Stomach smooth muscle (tissue), 2 donors: Measurements from ENCODE around the gene PRDM11.

ENCODE experiments used
- H3K27ac ChIP-seq: one replicate; pipeline ENCODE4 v1.7.0; 2013; ENCODE audit warnings: mild to moderate bottlenecking, low read length, inconsistent platforms
- H3K27me3 ChIP-seq, 2 donors: one replicate each; pipeline ENCODE4 v1.7.0; 2013; ENCODE audit warnings: low read length in 2 of 2; ENCODE audit not compliant: insufficient read depth in 2 of 2, control insufficient read depth in 1 of 2
- H3K36me3 ChIP-seq, 2 donors: one replicate each; pipeline ENCODE4 v1.7.0; 2013; ENCODE audit warnings: low read length in 2 of 2; ENCODE audit not compliant: control insufficient read depth in 2 of 2, insufficient read depth in 2 of 2
- H3K4me1 ChIP-seq: one replicate; pipeline ENCODE4 v1.7.0; 2013; ENCODE audit warnings: low read length; ENCODE audit not compliant: control insufficient read depth, insufficient read depth
- H3K4me3 ChIP-seq, 2 donors: one replicate each; pipeline ENCODE4 v1.7.0; 2013; ENCODE audit warnings: low read length in 2 of 2
- H3K9ac ChIP-seq, 2 donors: one replicate each; pipeline ENCODE4 v1.7.0; 2013; ENCODE audit warnings: low read length in 2 of 2, mild to moderate bottlenecking in 1 of 2
- H3K9me3 ChIP-seq, 2 donors: one replicate each; pipeline ENCODE4 v1.7.0; 2013; ENCODE audit warnings: low read length in 2 of 2; ENCODE audit not compliant: control insufficient read depth in 2 of 2
- donor health status: healthy.
- donor health status: Pancreatic carcinoma.

PRDM11 gene

DNA sequence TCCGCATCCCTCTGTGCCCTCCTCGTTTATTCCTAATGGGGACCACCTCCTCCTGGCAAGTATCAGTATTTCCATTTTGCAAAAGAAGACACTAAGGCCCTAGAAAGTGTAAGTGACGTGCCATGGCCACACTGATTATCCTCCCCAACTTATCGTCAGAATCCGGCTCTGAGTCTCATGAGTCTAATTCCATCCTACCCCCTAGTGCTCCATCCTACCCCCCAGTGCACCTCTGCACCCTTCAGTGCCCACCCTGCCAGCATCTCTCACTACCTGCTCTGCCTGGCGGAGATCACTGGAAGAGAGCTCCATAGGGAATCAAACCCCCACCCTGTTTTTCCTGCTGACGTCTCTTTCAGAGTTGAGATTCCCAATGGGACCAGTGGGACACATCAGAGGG is 31.8 kb downstream of the PRDM11 start:
- Histone ChIP-seq H3K4me3 (no peak overlapping the region), H3K27me3 (no peaks in the 10 kb centered on the region), H3K27ac (peak overlapping the region; percentile 6), H3K36me3 (peaks cover 3 to 8% of the 10 kb centered on the region in 2 donors), H3K9ac (no peak overlapping the region), H3K4me1 (peaks cover 41% of the 10 kb centered on the region), H3K9me3 (no peaks in the 10 kb centered on the region)

DNA sequence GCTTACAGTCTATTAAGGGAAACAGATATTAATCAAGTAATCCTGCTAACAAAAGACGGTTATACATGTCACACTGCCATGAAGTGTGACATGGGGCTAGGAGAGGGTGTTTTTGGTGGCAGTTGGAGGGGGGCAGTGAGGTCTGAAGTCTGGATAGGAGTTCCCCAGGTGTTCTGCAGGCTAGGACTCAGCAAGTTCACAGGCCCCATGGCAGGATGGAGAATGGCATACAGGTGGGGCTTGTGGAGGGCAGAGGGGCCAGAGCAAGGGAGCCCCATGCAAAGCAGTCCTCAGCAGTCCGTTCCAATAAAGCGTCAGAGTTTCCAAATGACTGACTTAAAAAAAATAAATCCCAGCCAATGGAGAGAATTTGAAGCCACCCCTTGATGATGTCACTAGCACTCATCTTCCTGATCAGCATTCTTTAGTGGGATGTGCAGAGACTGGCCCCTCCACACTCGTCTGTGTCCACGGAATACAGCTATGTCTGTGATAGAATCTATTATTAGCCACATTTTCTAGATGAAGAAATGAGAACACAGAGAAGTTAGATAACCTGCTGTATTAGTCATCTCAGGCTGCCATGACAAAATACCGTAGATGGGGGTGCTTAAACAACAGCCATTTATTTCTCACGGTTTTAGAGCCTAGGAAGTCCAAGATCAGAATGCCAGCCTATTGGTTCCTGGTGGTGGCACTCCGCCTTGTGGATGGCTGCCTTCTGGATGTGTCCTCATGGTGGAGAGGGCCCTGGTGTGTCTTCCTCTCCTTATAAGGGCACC is 32.6 kb downstream of the PRDM11 start:
- no peak overlapping the region for H3K4me3 ChIP-seq
- H3K4me1 ChIP-seq, result peaks cover 41% of the 10 kb centered on the region
- no peaks in the 10 kb centered on the region for H3K9me3 ChIP-seq
- H3K9ac ChIP-seq, result peak overlapping the region in 1 of 2 donors; percentile 30
- H3K27ac ChIP-seq, result peak overlapping the region; percentile 76
- no peaks in the 10 kb centered on the region for H3K27me3 ChIP-seq
- H3K36me3 ChIP-seq, result peaks cover 6 to 17% of the 10 kb centered on the region in 2 donors

DNA sequence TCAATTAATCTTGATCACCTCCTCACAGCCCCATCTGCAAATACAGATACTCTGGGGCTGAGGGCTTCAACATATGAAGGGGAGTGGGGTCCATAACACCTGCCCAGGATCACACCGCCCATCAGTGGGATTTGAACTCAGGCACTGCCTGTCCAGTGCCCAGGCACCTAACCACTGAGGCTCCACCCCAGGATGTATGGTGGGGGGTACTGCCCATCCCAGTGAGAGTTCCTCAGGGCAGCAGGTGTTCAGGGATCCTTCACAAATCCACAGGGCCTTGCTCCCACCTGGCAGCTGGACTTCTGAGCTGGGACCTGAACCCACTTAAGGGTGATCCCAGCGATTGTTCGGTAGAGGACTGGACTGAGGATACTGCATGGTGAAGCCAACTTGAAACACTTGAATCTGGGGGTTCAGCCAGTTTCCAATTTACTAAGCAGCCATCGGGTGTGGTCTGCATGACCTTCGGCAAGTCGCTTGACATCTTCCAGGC is 33.3 kb downstream of the PRDM11 start:
- Histone ChIP-seq H3K9ac (peak overlapping the region; percentile 30 to 62), H3K9me3 (no peaks in the 10 kb centered on the region), H3K4me1 (peaks cover 41% of the 10 kb centered on the region), H3K27ac (peak overlapping the region; percentile 76), H3K27me3 (no peaks in the 10 kb centered on the region), H3K36me3 (peaks cover 11 to 22% of the 10 kb centered on the region in 2 donors), H3K4me3 (peak overlapping the region; percentile 64 to 73)

DNA sequence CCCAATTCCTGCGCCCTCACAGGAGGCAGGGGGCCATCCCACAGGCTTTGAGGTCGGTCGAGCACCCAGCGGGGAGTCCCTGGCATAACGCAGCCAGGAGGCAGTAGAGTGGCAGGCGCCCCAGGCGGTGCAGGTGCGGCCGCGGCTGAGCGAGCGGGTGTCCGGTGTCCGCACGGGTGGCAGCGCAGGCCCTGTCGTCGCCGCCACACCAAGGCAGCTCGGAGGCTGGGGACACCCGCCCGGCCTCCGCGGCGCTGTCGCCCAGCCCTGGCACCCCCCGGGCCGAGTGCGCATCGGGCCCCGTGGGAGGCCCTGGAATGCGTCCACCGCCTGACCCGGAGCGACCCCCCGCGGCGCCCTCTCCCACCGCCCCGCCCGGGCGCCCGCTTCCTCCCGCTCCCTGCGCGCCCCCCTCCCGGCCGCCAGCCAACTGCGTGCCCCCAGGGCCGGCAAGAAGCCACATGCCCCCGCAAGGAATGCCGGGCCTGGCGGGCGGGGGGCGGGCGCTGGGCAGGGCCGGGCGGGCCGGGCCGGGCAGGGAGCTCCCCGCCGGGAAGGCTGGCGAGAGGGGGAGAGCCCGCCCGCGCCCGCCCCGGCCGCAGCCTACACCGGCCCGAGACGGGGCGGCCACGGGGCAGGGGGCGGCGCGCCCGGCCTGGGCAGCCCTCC is 33.9 kb downstream of the PRDM11 start:
- Histone ChIP-seq H3K4me3 (peak overlapping the region; percentile 64 to 73), H3K36me3 (peaks cover 13 to 25% of the 10 kb centered on the region in 2 donors), H3K27ac (peak overlapping the region; percentile 76), H3K9me3 (no peaks in the 10 kb centered on the region), H3K9ac (peak overlapping the region; percentile 61 to 62), H3K4me1 (peaks cover 41% of the 10 kb centered on the region), H3K27me3 (no peaks in the 10 kb centered on the region)

DNA sequence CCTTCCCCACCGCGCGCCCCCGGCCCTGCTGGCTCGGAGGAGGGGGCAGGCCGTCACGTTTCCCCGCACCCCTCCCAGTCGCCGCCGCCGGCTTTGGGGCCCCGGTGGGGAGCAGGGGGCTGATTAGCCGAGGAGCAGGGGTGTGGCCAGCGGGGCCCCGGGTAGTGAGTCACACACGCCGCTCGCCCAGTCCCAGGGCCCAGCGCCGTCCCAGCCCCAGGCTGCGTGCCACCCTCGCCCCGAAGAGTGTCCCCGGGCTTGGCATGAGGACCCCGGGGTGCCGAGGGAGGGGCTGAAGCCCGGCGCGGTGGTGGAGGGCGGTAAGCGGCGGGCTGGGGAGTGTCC is 34.4 kb downstream of the PRDM11 start:
- H3K27ac ChIP-seq, result peak overlapping the region; percentile 71
- peaks cover 41% of the 10 kb centered on the region for H3K4me1 ChIP-seq
- H3K27me3 ChIP-seq, result no peaks in the 10 kb centered on the region
- peak overlapping the region; percentile 48 to 73 for H3K4me3 ChIP-seq
- H3K9ac ChIP-seq, result peak overlapping the region; percentile 61 to 84
- peaks cover 17 to 28% of the 10 kb centered on the region in 2 donors for H3K36me3 ChIP-seq
- no peaks in the 10 kb centered on the region for H3K9me3 ChIP-seq

DNA sequence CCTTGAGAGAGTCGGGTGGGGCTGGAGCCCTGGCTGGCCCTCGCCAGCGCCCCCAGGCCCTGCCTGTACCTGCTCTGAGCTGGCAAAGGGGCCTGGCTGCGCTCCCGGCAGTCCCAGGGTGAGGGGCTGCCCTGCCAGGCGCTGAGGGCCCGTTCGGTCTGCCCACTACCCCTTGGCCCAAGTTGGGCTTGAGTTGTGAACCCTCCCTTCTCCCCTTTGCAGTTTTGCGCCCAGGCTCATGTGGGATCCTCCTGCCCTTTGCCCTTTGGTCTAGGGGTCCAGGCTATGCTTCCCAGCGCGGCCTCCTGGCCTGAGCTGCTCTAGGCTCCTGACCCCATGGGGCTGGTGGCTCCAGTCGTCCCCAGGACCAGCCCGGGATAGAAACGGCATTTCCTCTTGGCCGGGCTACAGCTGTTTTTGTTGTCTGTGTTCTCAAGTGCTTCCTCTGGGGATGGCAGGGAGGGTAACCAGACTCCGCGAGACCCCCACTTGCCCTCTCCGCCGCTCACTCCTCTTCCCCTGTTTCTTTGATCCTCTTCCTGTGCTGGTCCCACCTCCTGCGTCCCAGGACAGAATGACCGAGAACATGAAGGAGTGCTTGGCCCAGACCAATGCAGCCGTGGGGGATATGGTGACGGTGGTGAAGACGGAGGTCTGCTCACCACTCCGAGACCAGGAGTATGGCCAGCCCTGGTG is 34.9 kb downstream of the PRDM11 start:
- peak overlapping the region; percentile 71 for H3K27ac ChIP-seq
- no peaks in the 10 kb centered on the region for H3K27me3 ChIP-seq
- H3K9ac ChIP-seq, result peak overlapping the region; percentile 61 to 84
- H3K4me3 ChIP-seq, result peak overlapping the region; percentile 48 to 73
- peaks cover 41% of the 10 kb centered on the region for H3K4me1 ChIP-seq
- peaks cover 17 to 31% of the 10 kb centered on the region in 2 donors for H3K36me3 ChIP-seq
- H3K9me3 ChIP-seq, result no peaks in the 10 kb centered on the region

DNA sequence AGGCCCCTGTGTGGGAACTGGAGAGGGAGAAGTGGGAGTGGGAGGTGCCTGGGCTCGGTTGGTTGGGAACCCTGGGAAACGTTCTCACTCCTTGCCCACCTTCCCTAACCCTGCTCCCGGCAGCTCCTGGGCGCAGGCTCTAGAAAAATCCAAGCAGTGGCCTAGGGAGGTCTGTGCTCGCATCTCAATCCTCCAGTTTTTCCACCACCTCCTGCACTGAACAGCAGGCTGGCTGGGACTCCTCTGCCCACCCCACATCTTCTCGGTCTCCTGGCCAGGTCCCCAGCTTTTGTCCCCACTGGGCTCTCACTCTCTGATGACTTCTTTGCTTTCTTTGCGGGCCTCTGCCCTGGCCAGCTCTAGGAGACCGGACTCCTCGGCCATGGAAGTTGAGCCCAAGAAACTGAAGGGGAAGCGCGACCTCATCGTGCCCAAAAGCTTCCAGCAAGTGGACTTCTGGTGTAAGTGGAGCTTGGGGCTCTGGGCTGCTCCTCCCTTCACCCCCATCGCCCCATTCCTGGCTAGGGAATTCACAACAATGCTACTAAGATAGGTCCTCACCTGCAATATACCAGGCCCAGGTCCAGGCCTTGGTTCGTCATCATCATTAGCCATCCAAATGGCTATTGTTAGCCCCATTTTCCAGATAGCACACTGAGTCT is 35.6 kb downstream of the PRDM11 start:
- peak overlapping the region; percentile 71 for H3K27ac ChIP-seq
- H3K27me3 ChIP-seq, result no peaks in the 10 kb centered on the region
- peak overlapping the region in 1 of 2 donors; percentile 84 for H3K9ac ChIP-seq
- H3K36me3 ChIP-seq, result peaks cover 17 to 38% of the 10 kb centered on the region in 2 donors
- peaks cover 38% of the 10 kb centered on the region for H3K4me1 ChIP-seq
- H3K9me3 ChIP-seq, result no peaks in the 10 kb centered on the region
- H3K4me3 ChIP-seq, result peak overlapping the region in 1 of 2 donors; percentile 73

DNA sequence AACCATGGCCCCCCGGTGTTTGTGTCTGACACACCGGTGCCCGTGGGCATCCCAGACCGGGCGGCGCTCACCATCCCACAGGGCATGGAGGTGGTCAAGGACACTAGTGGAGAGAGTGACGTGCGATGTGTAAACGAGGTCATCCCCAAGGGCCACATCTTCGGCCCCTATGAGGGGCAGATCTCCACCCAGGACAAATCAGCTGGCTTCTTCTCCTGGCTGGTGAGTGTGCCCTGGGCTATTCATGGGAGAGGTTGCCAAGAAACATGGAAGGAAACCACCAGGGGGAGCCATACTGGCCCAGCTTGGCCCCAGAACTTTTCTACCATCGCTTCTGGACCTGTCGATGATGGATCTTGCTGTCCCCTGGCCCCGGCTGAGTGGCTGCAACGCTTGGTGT is 36.5 kb downstream of the PRDM11 start:
- H3K27ac ChIP-seq, result no peak overlapping the region

DNA sequence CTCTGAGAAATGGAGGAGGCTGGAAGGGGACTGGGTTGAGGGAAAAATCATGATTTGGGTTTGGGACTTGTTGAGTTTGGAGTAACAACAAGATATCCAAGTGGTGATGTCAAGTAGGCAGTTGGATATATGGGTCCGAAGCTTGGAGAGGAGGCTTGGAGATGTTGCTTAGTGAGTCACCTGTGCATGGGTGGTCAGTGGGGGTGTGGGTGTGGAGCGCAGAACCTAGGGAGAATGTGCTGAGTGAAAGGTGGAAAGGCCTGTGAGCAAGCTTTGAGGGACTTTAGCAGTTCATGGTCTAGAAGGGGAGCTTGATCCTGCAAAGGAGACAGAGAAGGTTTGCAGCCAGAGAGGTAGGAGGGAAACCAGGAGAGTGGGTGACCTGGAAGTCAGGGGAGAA is 38.2 kb downstream of the PRDM11 start:
- Histone ChIP-seq H3K27me3 (no peaks in the 10 kb centered on the region), H3K9ac (no peak overlapping the region), H3K27ac (no peak overlapping the region), H3K9me3 (no peaks in the 10 kb centered on the region), H3K36me3 (peaks cover 25 to 51% of the 10 kb centered on the region in 2 donors), H3K4me3 (no peak overlapping the region), H3K4me1 (peaks cover 24% of the 10 kb centered on the region)

More for the DNA sequence above, 36.5 kb downstream of the PRDM11 start:
- H3K27me3 ChIP-seq, result no peaks in the 10 kb centered on the region
- no peaks in the 10 kb centered on the region for H3K9me3 ChIP-seq
- H3K4me1 ChIP-seq, result peaks cover 32% of the 10 kb centered on the region
- peaks cover 21 to 39% of the 10 kb centered on the region in 2 donors for H3K36me3 ChIP-seq
- no peak overlapping the region for H3K4me3 ChIP-seq
- no peak overlapping the region for H3K9ac ChIP-seq

DNA sequence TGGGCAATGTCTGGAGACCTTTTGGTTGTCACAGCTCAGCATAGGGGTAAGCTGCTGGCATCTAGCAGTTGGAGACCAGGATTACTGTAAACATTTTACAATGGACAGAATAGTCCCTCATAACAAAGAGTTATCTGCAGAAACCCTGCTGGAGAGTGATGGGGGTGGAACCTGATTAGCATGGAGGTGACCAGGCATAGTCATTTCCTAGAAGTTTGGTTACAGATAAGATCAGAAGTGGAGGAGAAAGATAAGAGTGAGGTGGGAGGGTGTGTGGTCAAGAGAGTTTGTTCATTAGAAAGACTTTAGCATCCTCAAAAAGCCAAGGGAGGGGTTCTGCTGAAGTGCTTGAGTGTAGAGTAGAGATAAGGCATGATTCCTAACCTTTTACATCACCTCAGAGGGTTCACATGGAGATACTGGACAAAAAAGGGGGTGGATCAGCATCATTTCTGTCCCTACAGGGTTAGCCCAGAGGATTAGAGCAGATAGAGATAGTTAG is 38.8 kb downstream of the PRDM11 start:
- Histone ChIP-seq H3K27ac (no peak overlapping the region), H3K4me3 (no peak overlapping the region), H3K9ac (no peak overlapping the region), H3K4me1 (peaks cover 18% of the 10 kb centered on the region), H3K27me3 (no peaks in the 10 kb centered on the region), H3K36me3 (peaks cover 25 to 53% of the 10 kb centered on the region in 2 donors), H3K9me3 (no peaks in the 10 kb centered on the region)
